ENCODE data around the gene SLC44A4. TPM values are rescaled to one million over a fixed set of nuclear protein-coding genes. Genes with fewer than 3 reads are reported as not detected.
"Not testable (repeated sequence)": the region's sequence is repeated elsewhere in the genome, so short reads cannot be mapped to it uniquely, and the experiment has no call there.

The SLC44A4 gene
- total RNA-seq, 1 donor from 2014 or later: 2.9 TPM

DNA sequence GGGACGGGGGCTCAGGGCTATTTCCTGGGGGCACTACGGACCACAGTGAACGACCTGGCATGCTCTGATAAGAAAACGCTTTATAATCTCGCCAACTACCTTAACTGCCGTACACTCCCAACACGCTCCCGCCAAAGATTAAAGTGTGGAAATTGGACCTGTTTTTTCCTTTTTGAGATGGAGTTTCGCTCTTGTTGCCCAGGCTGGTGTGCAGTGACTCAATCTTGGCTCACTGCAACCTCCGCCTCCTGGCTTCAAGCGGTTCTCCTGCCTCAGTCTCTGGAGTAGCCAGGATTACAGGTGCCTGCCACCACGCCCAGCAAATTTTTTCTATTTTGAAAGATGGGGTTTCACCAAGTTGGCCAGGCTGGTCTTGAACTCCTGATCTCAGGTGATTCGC is 346 bp upstream of the SLC44A4 start:
- ATAC-seq: peak; percentile 10

DNA sequence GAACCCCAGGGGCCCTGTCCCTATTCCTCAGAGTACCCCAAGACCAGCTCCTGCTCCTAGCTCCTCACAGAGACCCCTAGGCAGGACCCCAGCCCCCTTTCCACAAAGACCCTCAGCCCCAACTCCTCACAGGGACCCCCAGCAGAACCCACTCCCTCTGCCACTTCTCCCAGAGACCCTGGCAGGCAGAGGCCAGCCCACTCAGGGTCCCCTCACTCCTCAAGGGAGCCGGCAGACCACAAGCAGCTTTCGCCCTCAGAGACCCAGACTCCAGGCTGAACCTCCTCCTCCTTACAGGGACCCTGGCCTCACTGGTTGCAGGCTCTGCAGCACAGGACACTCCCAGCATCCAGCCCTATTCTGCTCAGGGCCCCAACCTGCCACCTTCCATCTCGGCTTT is 575 bp downstream of the SLC44A4 start:
- ATAC-seq: peak; percentile 10

DNA sequence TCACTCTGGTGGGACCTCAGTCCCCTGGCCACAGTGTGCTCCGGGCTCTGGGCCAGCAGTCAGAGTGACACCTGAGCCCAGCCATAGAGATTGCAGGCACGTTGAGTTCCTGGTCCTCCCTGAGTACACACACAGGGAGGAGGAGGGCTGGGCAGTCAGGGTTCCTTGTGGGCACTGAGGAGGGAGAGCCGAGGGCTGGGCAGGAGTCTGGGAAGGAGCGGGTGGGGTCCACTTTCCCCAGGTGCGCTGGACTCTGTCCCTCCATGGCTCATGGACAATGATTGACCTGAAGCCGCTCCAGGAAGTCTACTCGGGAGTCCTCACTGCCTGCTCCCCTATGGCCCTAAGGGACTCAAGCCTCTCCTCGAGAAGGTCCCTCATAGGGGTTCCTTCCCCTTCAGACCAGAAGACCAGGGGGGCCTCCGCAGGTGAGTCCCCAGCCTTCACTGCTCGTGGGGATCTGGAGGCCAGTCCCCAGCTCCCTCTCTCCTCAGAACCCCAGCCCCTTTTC is 1.1 kb downstream of the SLC44A4 start:
- peak; percentile 39 for ATAC-seq

DNA sequence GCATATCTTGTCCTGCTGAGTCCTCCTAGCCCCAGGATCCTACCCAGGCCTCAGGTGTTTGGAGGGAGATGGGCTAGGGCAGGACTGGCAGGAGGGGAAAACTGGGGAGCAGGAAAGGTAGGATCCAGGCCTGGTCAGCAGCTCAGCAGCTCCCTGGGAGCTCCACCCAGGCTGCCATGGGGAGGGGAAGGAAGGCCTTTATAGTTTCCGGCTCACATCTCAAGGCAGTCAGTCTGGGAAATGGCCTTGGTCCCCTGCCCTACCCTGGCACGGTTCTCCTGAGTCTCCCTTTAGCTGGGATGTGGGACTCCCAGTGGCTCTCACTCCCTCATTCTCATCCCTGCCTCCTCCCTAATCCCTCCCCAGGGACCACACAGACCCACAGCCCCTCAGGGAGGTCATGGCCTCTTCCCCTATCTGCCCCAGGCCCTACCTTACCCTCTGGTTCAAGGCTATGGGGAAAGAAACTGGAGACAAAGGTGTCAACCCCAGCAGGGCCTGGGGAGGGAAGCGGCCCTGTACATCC is 1.6 kb downstream of the SLC44A4 start:
- no peak for ATAC-seq

DNA sequence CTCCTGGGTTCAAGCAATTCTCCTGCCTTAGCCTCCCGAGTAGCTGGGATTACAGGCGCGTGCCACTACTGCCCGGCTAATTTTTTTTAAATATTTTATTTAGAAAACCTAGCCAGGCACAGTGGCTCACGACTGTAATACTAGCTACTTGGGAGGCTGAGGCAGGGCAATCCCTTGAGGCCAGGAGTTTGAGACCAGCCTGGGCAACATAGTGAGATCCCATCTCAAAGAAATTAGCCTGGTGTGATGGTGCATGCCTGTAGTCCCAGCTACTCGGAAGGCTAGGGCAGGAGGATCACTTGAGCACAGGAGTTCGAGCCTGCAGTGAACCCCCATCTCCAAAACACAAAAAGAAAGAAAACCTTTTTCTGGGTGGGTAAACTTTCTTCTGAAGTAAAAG is 2.4 kb downstream of the SLC44A4 start:
- no peak for ATAC-seq

DNA sequence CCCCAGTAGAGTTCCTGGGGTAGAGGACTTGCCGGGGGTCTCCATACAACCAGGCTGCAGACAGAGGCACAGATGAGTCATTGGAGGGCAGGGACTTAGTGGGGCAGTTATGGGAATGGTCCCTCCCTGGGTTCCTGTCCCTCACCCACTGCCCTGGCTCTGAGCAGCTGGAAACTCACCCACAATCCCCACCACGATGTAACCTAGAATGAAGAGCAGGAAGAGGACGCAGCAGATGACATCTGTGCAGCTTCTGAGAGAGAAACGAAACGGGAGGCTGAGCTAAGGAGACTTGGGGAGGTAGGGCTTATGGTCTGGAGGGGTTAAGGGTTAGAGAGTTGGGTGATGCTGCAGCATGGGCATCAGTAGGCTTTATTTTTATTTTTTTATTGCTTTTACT is 2.9 kb downstream of the SLC44A4 start:
- ATAC-seq: no peak

DNA sequence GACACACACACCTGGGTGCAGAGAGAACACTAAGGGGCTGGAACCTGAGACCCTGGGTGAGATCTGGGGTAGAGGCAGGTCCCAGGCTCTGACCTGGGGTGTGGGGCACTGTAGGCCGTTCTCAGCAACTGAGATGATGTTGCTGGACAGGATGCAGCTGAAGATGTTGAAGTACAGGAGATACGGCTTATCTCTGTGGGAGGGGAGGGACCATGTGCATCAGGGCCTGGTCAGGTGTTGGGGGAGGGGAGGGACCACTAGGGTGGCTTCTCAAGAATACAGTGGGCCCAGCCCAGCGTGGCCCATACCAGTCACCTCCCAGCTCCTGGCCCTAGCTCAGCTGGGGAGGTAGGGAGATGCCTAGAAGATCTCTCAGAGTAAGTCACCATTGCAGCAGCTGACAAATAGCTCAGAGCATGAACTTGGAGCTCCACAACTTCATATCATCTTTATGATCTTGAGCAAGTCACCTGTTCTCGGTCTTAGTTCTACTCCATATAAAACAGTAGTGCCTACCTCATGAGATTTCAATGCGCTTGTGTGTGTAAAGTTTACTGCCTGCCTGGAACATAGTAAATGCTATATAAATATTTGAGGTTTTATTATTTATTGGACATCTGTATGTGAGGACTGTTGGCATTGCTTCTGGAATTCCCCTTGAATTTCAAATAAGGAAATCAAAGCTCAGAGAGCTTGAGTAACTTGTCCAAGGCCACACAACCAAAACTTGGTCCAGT is 3.8 kb downstream of the SLC44A4 start:
- ATAC-seq: no peak

DNA sequence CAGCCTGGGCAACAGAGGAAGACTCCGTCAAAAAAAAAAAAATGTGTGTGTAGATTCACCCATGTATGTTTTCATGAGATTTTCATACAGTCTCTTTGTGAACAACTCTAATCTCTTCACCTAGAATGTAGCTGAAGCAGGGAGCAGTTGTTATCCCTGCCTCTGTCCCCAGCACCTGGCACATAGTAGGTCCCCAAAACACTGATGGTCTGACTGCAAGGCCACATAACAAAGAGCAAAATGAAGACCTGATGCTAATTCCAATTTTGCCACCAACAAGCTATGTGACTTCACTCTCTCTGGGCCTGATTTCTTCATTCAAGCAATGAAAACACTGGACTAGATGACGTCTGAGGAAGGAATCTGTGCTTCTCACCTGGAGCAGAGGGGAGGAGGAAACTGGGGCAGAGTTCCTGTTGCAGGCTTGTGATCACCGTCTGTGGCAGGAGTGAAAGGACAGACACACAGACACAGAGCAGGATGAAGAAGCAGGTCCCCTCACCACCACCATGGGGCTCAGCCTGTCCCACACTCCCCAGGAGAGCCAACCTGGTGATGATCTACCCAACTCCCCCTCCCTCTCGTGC is 4.6 kb downstream of the SLC44A4 start:
- ATAC-seq: no peak

DNA sequence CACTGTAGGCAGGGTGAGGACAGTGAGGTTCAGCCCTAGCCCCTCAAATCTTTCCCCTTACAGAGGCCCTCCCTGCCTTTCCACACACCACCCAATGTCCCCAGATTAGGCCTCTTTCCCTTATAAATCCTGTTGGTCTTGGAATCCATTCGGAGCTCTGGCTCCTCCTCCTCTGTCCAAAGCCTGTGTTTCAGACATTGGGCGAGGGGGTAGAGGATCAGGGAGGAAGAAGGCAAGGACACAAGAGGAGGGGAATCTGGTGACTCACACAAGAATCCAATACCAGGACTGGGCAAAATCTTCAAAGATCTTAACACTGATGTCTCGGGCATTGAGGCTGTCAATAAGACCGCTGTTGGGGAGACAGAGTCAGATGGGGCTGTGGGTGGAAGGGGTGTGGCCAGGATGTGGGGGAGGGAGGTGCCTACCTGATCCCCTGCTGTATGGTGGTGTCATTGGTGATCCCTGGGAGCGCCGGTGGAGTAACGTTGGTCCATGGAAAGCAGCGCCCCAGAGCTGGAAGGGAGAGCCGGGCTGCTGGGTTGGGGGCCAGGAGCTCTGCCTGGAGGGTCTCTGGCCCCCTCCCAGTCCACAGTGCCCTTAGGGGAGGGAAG is 7.6 kb downstream of the SLC44A4 start:
- ATAC-seq: no peak

DNA sequence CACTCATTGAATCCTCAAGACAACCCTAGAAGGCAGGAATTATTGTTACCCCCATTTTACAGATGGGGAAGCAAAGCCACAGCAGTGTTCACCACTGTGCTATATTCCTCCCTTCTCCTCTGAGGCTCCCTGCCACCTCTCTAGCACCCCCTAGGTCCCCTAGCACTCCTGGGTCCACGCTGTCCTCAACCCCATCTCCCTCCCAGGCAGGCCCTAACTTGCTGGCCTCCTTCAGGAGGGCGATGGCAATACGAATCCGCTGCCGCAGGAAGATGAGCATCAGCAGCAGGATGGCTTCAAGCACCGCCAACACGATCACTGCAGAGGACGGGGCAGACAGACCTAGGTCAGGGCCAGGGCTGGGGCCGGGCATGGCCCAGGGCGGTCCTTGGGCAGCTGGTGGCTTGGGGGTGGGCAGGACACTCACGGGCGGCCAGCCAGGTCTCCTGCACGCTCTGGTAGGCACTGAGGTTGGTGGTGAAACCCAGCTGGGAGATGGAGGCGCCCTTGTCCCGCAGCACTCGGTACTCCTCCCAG is 8.3 kb downstream of the SLC44A4 start:
- ATAC-seq: peak; percentile 20

DNA sequence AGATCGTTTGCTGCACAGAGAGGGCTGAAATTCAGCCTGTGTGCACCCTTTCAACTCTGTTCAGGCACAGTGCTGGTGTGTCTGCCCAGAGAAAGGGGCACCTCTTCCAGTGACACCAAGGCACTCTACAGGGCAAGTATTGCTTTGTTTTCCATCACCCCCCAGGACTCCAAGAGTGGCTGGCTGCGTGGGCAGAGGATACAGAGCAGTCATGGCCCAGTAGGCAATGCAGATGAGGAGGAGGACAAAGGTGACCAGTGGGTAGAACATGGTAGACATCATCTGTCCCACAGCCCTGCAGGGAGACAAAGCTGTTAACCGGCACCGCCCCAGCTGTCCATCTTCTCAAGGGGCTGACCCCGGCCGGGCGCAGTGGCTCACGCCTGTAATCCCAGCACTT is 9.5 kb downstream of the SLC44A4 start:
- ATAC-seq: no peak

DNA sequence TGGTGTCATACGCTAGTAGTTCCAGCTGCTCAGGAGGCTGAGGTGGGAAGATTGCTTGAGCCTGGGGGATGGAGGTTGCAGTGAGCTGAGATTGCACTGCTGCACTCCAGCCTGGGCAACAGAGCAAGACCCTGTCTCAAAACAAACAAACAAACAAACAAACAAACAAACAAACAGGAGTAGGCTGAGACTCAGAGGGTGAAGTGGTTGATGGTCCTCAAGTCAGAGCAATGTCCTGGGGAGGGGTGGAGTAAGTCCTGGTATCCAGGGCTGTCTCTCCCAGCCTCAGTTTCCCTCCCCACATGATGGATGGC is 10.2 kb downstream of the SLC44A4 start:
- ATAC-seq: not testable (repeated sequence)

DNA sequence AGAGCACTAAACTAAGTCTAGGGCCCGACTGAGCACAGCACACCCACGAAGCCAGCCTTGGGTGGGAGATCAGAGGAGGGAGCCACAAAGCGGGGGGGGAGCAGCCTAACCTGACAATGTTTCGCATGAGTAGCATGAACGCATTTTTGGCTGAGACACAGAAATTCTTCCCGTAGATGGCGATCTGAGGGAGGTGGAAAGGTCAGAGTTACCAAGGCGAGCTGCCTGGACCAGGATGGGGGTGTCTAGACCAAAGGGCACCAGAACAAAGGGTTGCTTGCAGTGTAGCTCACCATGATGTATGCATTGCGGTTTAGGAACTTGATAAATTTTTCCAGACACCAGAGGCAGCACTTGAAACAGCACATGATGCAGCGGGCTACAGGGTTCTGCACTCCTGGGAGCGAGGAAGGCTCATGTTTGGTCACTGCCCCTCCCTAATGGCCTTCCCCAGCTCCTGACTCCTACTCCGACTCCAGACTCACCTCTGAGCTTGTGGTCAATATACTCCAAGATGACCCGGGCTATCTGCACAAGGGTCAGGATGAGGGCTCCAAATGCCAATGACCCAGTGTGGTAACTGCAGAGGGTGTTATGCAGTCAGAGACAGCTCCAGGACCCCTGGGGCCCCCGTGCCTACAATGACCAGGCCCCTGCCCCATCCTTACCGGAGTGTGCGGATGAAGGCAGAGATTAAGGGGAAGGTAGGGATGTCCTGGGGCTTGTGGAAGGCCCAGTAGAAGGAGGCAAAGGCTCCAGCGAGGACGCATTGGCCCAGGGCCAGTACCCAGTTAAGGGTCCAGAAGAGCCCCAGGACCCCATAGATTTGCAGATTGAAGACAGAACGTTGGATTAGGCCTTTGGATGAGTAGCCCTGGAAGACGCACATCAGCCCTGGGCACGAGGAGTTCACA is 13.3 kb downstream of the SLC44A4 start:
- ATAC-seq: no peak

DNA sequence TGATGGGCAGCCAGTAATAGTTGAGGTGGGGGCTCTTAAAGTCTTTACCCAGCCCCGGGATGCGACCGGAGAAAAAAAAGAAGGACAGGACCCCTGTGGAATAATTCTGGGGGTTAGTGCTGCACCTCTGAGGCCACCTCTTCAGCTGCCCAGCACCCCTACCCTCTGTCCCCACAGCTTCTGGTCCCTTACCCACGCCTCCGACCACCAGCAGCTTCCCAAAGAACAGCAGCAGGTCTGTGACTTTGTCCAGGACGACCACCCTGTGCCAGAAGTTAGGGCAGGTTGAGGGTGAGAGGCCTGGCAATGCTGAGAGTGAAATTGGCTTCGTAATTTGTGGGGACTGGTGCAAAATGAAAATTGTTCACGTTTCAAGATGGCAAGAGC is 14.0 kb downstream of the SLC44A4 start:
- no peak for ATAC-seq

DNA sequence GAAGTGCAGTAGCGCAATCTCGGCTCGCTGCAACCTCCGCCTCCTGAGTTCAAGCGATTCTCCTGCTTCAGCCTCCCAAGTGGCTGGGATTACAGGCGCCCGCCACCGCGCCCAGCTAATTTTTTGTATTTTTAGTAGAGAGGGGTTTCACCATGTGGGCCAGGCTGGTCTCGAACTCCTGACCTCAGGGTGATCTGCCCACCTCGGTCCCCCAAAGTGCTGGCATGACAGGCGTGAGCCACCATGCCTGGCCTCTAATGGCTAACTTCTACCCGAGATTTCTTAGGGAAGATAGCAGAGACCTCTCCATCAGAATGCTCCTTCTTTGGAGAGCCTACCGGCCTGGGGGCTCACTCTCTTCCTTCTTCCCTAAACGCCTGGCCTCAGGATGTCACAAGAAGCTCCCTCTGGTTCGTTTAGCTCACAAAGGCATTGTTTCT is 14.7 kb downstream of the SLC44A4 start:
- ATAC-seq: not testable (repeated sequence)

DNA sequence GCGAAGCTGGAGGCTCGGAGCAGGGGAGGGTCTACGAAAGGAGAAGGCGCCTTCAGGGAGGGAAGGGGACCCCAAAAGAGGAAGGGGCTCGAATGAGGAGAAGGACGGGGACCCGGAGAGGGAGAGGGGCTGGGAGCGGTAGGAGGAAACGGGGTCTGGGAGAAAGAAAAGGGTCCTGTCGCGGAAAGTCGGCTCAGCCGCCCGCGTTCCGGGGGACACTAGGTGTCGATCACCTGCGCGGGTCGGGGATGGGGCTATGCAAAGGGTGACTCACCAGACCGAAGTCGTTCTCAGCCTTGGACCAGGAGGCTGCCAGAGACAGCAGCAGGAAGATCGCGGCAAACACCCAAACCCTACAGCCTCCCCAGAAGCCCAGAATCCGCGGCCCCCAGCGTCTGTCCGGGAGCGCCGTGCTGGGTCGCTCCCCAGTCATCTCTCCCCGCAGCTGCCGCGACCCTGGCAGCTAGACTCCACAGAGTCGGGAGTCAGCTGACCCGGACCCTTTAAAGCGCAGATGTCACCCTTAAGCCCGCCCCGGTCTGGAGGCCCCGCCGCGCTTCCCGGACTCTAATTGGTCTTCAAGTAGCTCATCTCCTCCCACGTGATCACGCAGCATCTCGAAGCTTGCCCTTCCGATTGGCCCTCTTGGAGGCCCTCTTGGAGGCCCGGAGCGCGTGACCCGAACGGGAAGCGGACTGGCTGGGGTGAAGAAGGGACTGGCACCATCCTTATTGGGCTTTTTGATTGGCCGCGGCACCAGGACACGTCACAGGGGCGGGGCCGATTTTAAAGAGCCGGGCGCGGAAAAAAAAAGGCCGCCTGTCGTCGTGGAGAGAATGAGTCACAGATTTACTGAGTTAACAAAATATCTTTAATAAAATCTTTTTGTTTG is 16.2 kb downstream of the SLC44A4 start, which contains the start of gene NEU1:
NEU1 (minus strand) TSS at position 478 of the 892 bp plus-strand sequence; CDS start at position 433, 45 bp downstream.
- peak; percentile 97 for ATAC-seq

DNA sequence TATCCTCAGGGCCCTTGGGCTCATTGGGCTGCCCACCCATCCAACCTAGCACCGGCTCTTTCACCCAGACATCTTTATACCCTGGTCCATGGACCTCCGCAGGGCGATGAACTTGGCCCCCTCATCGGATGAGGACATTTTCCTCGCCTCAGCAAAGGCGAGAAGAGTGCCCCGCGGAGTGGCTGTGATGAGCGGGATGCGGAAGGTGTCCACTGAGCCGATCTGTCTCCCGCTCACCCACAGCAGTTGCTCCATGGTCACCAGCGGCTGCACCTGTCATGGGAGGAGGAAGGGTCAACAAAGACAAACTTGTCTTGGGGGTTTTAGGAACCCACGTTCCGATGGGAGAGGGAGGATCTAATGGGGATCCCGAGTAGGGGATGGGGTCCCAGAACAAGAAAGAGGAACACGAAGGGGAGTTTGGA is 16.9 kb downstream of the SLC44A4 start:
- ATAC-seq: no peak

DNA sequence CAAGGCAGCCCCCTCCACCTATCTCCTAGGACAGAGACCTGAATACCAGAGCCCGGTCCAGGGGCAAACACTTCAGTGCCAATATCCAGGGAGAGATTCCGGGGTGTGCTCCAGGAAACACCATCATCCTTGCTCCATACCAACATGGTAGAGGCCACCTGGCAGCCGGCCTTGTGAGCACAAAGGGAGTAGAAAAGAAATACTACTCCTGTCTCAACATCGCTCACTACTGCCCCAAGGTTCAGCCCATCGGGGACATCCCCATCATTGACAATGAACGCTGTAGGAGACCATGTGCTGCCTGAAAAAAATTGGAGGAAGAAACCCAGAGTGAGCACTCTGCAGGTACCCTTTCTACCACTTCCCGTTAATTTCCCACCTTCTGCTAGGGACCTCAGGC is 17.6 kb downstream of the SLC44A4 start:
- no peak for ATAC-seq

DNA sequence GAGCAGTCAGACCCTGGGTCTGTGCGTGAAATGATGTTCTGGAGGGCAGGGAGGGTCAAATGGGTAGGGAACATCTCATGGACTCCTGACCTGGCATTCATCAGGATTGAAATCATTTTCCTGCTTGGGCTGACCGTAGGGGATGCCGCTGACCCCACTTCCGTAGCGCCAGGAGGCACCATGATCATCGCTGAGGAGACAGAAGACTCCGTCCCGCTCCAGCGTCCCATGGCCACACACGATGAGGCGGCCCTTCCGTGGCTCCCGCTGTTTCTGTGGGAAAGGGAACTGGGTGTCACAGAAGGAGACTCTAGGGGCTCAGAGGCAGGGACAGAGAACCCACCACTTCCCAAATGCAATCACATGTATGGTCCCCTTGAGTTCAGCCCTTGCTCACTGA is 18.4 kb downstream of the SLC44A4 start:
- no peak for ATAC-seq

DNA sequence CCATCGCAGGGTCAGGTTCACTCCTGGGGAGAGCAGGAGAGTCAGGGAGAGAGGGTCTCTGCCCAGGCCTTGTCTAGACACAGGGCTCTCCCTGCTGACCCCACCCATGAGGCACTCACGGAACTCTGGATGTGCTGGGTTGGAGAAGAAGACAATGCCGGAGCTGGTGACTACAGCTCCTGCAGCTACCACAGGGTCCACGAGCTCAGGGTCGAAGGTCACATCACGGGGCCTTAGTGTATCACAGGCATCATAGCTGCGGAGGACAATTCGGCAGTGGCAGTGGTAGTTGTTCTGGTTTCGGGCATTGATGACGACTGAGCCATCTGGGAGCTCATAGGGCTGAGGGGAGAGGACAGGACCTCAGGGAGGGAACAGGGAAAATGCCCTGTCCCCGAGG is 18.9 kb downstream of the SLC44A4 start:
- no peak for ATAC-seq

DNA sequence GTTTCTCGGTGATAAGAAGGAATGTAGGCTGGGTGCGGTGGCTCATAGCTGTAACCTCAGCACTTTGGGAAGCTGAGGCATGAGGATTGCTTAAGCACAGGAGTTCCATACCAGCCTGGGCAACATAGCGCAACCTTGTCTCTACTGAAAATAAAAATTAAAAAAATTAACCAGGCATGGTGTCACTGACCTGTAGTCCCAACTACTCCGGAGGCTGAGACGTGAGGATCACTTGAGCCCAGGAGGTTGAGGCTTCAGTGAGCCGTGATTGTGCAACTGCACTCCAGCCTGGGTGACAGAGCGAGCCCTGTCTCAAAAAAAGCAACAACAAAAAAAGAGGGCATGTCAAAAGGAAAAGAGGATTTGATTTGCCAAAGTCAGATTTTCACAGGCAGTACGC is 20.1 kb downstream of the SLC44A4 start:
- ATAC-seq: no peak
